MM.1S (cell line): ENCODE measurements around the gene ZBTB37.

Experiments
- DNase-seq: peaks from one replicate; pipeline ENCODE4 v3.0.0-alpha.2; 2015
- H2AFZ ChIP-seq: fragments of 300-600 bp; sonication (generic); 2 replicates; pipeline ENCODE4 v1.6.0; 2016; ENCODE audit warnings: antibody characterized with exemption, low read length
- H3F3A ChIP-seq: fragments of 300-600 bp; sonication (generic); 2 replicates; pipeline ENCODE4 v1.6.1; 2016; ENCODE audit warnings: mild to moderate bottlenecking, antibody characterized with exemption, low read length, moderate library complexity, mixed read lengths; ENCODE audit not compliant: insufficient read depth
- H3K27ac ChIP-seq: fragments of 300-600 bp; sonication (generic); 2 replicates; pipeline ENCODE4 v1.5.1; 2016; ENCODE audit warnings: mild to moderate bottlenecking, low read length
- H3K27me3 ChIP-seq: fragments of 300-600 bp; sonication (generic); replicated peaks from 2 replicates; pipeline ENCODE4 v1.6.0; 2016; ENCODE audit warnings: low read length; ENCODE audit not compliant: insufficient read depth
- H3K36me3 ChIP-seq: fragments of 300-600 bp; sonication (generic); replicated peaks from 2 replicates; pipeline ENCODE4 v1.6.1; 2016; ENCODE audit warnings: mild to moderate bottlenecking, low read length, mixed read lengths; ENCODE audit not compliant: insufficient read depth
- H3K4me1 ChIP-seq: fragments of 300-600 bp; sonication (generic); 2 replicates; pipeline ENCODE4 v1.6.1; 2016; ENCODE audit warnings: low read length, mixed read lengths
- H3K4me2 ChIP-seq: fragments of 300-600 bp; sonication (generic); 2 replicates; pipeline ENCODE4 v1.6.0; 2016; ENCODE audit warnings: low read depth, low read length
- H3K4me3 ChIP-seq: fragments of 300-600 bp; sonication (generic); 2 replicates; pipeline ENCODE4 v1.5.1; 2016; ENCODE audit warnings: low read length, mixed read lengths
- H3K79me2 ChIP-seq: fragments of 300-600 bp; sonication (generic); 2 replicates; pipeline ENCODE4 v1.6.1; 2016; ENCODE audit warnings: mixed run types, low read length, mixed read lengths
- H3K9ac ChIP-seq: fragments of 300-600 bp; sonication (generic); 2 replicates; pipeline ENCODE4 v1.6.1; 2016; ENCODE audit warnings: low read length, mixed read lengths
- H3K9me2 ChIP-seq: fragments of 300-600 bp; sonication (generic); replicated peaks from 2 replicates; pipeline ENCODE4 v1.6.1; 2016; ENCODE audit warnings: mild to moderate bottlenecking, low read length, mixed read lengths; ENCODE audit not compliant: insufficient read depth
- H3K9me3 ChIP-seq: fragments of 300-600 bp; sonication (generic); replicated peaks from 2 replicates; pipeline ENCODE4 v1.6.1; 2016; ENCODE audit warnings: mild to moderate bottlenecking, low read length, mixed read lengths; ENCODE audit not compliant: insufficient read depth
- H4K20me1 ChIP-seq: fragments of 300-600 bp; sonication (generic); 2 replicates; pipeline ENCODE4 v1.6.1; 2016; ENCODE audit warnings: mild to moderate bottlenecking, low read length, moderate library complexity, mixed read lengths; ENCODE audit not compliant: insufficient read depth
- CTCF ChIP-seq: fragments of 300-600 bp; sonication (generic); IDR thresholded peaks from 2 replicates; pipeline ENCODE4 v1.5.1; 2016; ENCODE audit warnings: antibody characterized with exemption, low read length, mixed read lengths
- EZH2 ChIP-seq: fragments of 300-600 bp; sonication (generic); optimal IDR thresholded peaks from 2 replicates; pipeline ENCODE3; 2017; ENCODE audit warnings: low read depth, mild to moderate bottlenecking, antibody characterized with exemption, low read length, mixed read lengths
- EZH2phosphoT487 ChIP-seq: fragments of 300-600 bp; sonication (generic); IDR thresholded peaks from 2 replicates; pipeline ENCODE4 v1.6.1; 2018; ENCODE audit warnings: antibody characterized with exemption, low read length

Gene ZBTB37

GRCh38 chr1:173832748-173833147, 35.4 kb upstream of the ZBTB37 start:
- H3K9ac ChIP-seq: no peak overlapping the region
- no peak overlapping the region for H3K4me2 ChIP-seq
- no peak overlapping the region for H3K27ac ChIP-seq
- no peak overlapping the region for H2AFZ ChIP-seq
- H3F3A ChIP-seq: no peaks in the 10 kb centered on the region
- H3K79me2 ChIP-seq: no peaks in the 10 kb centered on the region
- no peaks in the 10 kb centered on the region for H3K4me1 ChIP-seq
- no peaks in the 10 kb centered on the region for H3K27me3 ChIP-seq
- DNase-seq: no peak
- H3K9me3 ChIP-seq: no peaks in the 10 kb centered on the region
- H3K36me3 ChIP-seq: no peaks in the 10 kb centered on the region; the same call in 1 of the 2 replicates
- no peaks in the 10 kb centered on the region for H3K9me2 ChIP-seq
- H4K20me1 ChIP-seq: no peaks in the 10 kb centered on the region
- no peak overlapping the region for H3K4me3 ChIP-seq
- no peak for TF ChIP-seq EZH2
- no peak for TF ChIP-seq EZH2phosphoT487

GRCh38 chr1:173852105-173852504, 16.1 kb upstream of the ZBTB37 start:
- H3K27ac ChIP-seq: no peak overlapping the region
- no peaks in the 10 kb centered on the region for H4K20me1 ChIP-seq
- no peaks in the 10 kb centered on the region for H3K79me2 ChIP-seq
- no peaks in the 10 kb centered on the region for H3K9me3 ChIP-seq
- H3K4me1 ChIP-seq: peaks cover 6% of the 10 kb centered on the region; the same call in 1 of the 2 replicates
- no peaks in the 10 kb centered on the region for H3K36me3 ChIP-seq
- TF ChIP-seq EZH2: no peak
- TF ChIP-seq EZH2phosphoT487: no peak
- no peak for TF ChIP-seq CTCF
- no peaks in the 10 kb centered on the region for H3K9me2 ChIP-seq
- no peaks in the 10 kb centered on the region for H3K27me3 ChIP-seq
- no peak overlapping the region for H2AFZ ChIP-seq
- no peak overlapping the region for H3K9ac ChIP-seq
- no peak for DNase-seq
- H3K4me3 ChIP-seq: no peak overlapping the region
- no peaks in the 10 kb centered on the region; the same call in 1 of the 2 replicates for H3F3A ChIP-seq
- no peak overlapping the region for H3K4me2 ChIP-seq

GRCh38 chr1:173853074-173853473, 15.1 kb upstream of the ZBTB37 start:
- H3K27ac ChIP-seq: no peak overlapping the region
- no peak overlapping the region for H3K4me3 ChIP-seq
- H3K9me2 ChIP-seq: no peaks in the 10 kb centered on the region
- H3K9me3 ChIP-seq: no peaks in the 10 kb centered on the region
- H3K9ac ChIP-seq: no peak overlapping the region
- no peak overlapping the region for H2AFZ ChIP-seq
- no peaks in the 10 kb centered on the region for H4K20me1 ChIP-seq
- peaks cover 6% of the 10 kb centered on the region; the same call in 1 of the 2 replicates for H3K4me1 ChIP-seq
- no peaks in the 10 kb centered on the region; the same call in 1 of the 2 replicates for H3F3A ChIP-seq
- no peak for TF ChIP-seq EZH2phosphoT487
- no peak for TF ChIP-seq EZH2
- H3K4me2 ChIP-seq: no peak overlapping the region
- no peaks in the 10 kb centered on the region for H3K36me3 ChIP-seq
- DNase-seq: no peak
- H3K79me2 ChIP-seq: no peaks in the 10 kb centered on the region
- no peaks in the 10 kb centered on the region for H3K27me3 ChIP-seq

- Histone ChIP-seq H3K36me3 (no peaks in the 10 kb centered on the region), H3K4me1 (peaks cover 6% of the 10 kb centered on the region; the same call in 1 of the 2 replicates), H2AFZ (no peak overlapping the region), H3K9me2 (no peaks in the 10 kb centered on the region), H3K9ac (no peak overlapping the region), H3K4me2 (no peak overlapping the region), H3K4me3 (no peak overlapping the region), H4K20me1 (no peaks in the 10 kb centered on the region; the same call in 1 of the 2 replicates), H3K79me2 (no peaks in the 10 kb centered on the region), H3K27me3 (no peaks in the 10 kb centered on the region), H3K27ac (no peak overlapping the region), H3K9me3 (no peaks in the 10 kb centered on the region), H3F3A (peaks cover 12% of the 10 kb centered on the region; the same call in 1 of the 2 replicates)
- no peak for TF ChIP-seq EZH2
- no peak for TF ChIP-seq EZH2phosphoT487
- TF ChIP-seq CTCF: no peak
- DNase-seq: no peak
Observed at GRCh38 chr1:173856014-173856413, 12.2 kb upstream of the ZBTB37 start.
